SK-N-SH treated with all-trans-retinoic acid at 6 μM for 48 hours (cell line): Measurements from ENCODE around the gene BTBD17.

Experiments used
- ATAC-seq: fragments of 200-7000 bp; cut with Tn5 transposase; 3 replicates; pipeline ENCODE4 v1.9.1; 2020; ENCODE audit warnings: mild to moderate bottlenecking, moderate library complexity
- ARNTL ChIP-seq: fragments of 450-650 bp; formaldehyde crosslinking; IDR thresholded peaks from 2 replicates; pipeline ENCODE4 v1.5.0; 2020; ENCODE audit warnings: low read depth, mild to moderate bottlenecking, moderate library complexity, borderline replicate concordance
- BACH2 ChIP-seq: fragments of 250-450 bp; sonication (Bioruptor Pico); IDR thresholded peaks from 2 replicates; pipeline ENCODE4 v1.9.0; 2021; ENCODE audit warnings: mild to moderate bottlenecking, borderline replicate concordance
- CSDC2 ChIP-seq: fragments of 250-450 bp; sonication (Bioruptor Pico); IDR thresholded peaks from 2 replicates; pipeline ENCODE4 v1.5.0; 2020; ENCODE audit warnings: mild to moderate bottlenecking, moderate library complexity
- ESRRG ChIP-seq: fragments of 250-450 bp; sonication (Bioruptor Pico); IDR thresholded peaks from 2 replicates; pipeline ENCODE4 v1.6.1; 2021; ENCODE audit warnings: mild to moderate bottlenecking
- GLIS3 ChIP-seq: fragments of 250-450 bp; sonication (Bioruptor Pico); IDR thresholded peaks from 2 replicates; pipeline ENCODE4 v1.5.0; 2020; ENCODE audit warnings: mild to moderate bottlenecking, moderate library complexity
- ISL1 ChIP-seq: fragments of 250-450 bp; sonication (Bioruptor Pico); IDR thresholded peaks from 2 replicates; pipeline ENCODE4 v2.1.2; 2022; ENCODE audit warnings: mild to moderate bottlenecking, moderate library complexity
- PPARA ChIP-seq: fragments of 250-450 bp; sonication (Bioruptor Pico); IDR thresholded peaks from 2 replicates; pipeline ENCODE4 v1.5.0; 2020; ENCODE audit warnings: mild to moderate bottlenecking, borderline replicate concordance
- RARB ChIP-seq: fragments of 250-450 bp; sonication (Bioruptor Pico); IDR thresholded peaks from 2 replicates; pipeline ENCODE4 v1.8.0; 2021; ENCODE audit warnings: mild to moderate bottlenecking, moderate library complexity
- SNAI2 ChIP-seq: fragments of 250-450 bp; sonication (Bioruptor Pico); IDR thresholded peaks from 2 replicates; pipeline ENCODE4 v1.5.0; 2020; ENCODE audit warnings: mild to moderate bottlenecking, moderate library complexity
- TCF4 ChIP-seq: fragments of 250-450 bp; sonication (Bioruptor Pico); IDR thresholded peaks from 2 replicates; pipeline ENCODE4 v1.8.0; 2021; ENCODE audit warnings: mild to moderate bottlenecking, moderate library complexity, borderline replicate concordance
- TOX ChIP-seq: fragments of 250-450 bp; sonication (Bioruptor Pico); IDR thresholded peaks from 2 replicates; pipeline ENCODE4 v1.8.0; 2021; ENCODE audit warnings: mild to moderate bottlenecking, moderate library complexity, borderline replicate concordance
- ZC3H10 ChIP-seq: fragments of 250-450 bp; sonication (Bioruptor Pico); IDR thresholded peaks from 2 replicates; pipeline ENCODE4 v1.5.1; 2021; ENCODE audit warnings: mild to moderate bottlenecking, moderate library complexity
- ZNF565 ChIP-seq: fragments of 450-650 bp; formaldehyde crosslinking; conservative IDR thresholded peaks from 2 replicates; pipeline ENCODE4 v1.5.0; 2020; ENCODE audit warnings: low read depth, mild to moderate bottlenecking, moderate library complexity
- ZNF70 ChIP-seq: fragments of 450-650 bp; formaldehyde crosslinking; IDR thresholded peaks from 2 replicates; pipeline ENCODE4 v1.5.0; 2020; ENCODE audit warnings: mild to moderate bottlenecking, moderate library complexity
- ZNF8 ChIP-seq: fragments of 450-650 bp; formaldehyde crosslinking; IDR thresholded peaks from 2 replicates; pipeline ENCODE4 v1.5.0; 2020; ENCODE audit warnings: mild to moderate bottlenecking, moderate library complexity
- TF ChIP-seq, protein P1 (sequence below): fragments of 250-450 bp; sonication (Bioruptor Pico); IDR thresholded peaks from 2 replicates; pipeline ENCODE4 v1.5.0; 2020; ENCODE audit warnings: mild to moderate bottlenecking, moderate library complexity
- TF ChIP-seq, protein P2 (sequence below): fragments of 250-450 bp; sonication (Bioruptor Pico); IDR thresholded peaks from 2 replicates; pipeline ENCODE4 v1.8.0; 2021; ENCODE audit warnings: low read depth, mild to moderate bottlenecking, moderate library complexity, borderline replicate concordance
- TF ChIP-seq, protein P3 (sequence below): fragments of 250-450 bp; sonication (Bioruptor Pico); IDR thresholded peaks from 2 replicates; pipeline ENCODE4 v1.5.1; 2020; ENCODE audit warnings: low read depth, mild to moderate bottlenecking, moderate library complexity
- TF ChIP-seq, protein P4 (sequence below): fragments of 250-450 bp; sonication (Bioruptor Pico); IDR thresholded peaks from 2 replicates; pipeline ENCODE4 v1.5.1; 2021; ENCODE audit warnings: mild to moderate bottlenecking, moderate library complexity
- TF ChIP-seq, protein P5 (sequence below): fragments of 250-450 bp; sonication (Bioruptor Pico); IDR thresholded peaks from 2 replicates; pipeline ENCODE4 v1.8.0; 2020; ENCODE audit warnings: mild to moderate bottlenecking, moderate library complexity, borderline replicate concordance

Gene BTBD17

DNA sequence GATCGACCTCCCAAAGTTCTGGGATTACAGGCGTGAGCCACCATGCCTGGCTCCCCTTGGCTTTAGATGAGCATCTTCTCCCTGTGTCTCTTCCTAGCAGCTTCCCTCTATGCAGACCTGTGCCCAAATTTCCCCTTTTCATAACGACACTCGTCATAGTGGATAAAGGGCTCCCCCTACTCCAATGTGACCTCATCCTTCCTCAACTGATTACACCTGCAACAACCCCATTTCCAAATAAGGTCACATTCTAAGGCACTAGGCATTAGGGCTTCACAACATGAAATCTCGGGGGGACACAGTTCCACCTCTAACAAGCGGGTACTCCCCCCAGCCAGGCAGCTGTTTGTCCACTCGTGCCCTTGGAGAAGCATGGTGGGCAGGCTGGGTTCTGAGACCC, 25.4 kb downstream of the BTBD17 start:
- no peak for TF ChIP-seq ZNF8
- no peak for TF ChIP-seq BACH2 (CRISPR knock-in tag)
- TF ChIP-seq ESRRG (CRISPR knock-in tag): no peak
- TF ChIP-seq, protein P1, sequence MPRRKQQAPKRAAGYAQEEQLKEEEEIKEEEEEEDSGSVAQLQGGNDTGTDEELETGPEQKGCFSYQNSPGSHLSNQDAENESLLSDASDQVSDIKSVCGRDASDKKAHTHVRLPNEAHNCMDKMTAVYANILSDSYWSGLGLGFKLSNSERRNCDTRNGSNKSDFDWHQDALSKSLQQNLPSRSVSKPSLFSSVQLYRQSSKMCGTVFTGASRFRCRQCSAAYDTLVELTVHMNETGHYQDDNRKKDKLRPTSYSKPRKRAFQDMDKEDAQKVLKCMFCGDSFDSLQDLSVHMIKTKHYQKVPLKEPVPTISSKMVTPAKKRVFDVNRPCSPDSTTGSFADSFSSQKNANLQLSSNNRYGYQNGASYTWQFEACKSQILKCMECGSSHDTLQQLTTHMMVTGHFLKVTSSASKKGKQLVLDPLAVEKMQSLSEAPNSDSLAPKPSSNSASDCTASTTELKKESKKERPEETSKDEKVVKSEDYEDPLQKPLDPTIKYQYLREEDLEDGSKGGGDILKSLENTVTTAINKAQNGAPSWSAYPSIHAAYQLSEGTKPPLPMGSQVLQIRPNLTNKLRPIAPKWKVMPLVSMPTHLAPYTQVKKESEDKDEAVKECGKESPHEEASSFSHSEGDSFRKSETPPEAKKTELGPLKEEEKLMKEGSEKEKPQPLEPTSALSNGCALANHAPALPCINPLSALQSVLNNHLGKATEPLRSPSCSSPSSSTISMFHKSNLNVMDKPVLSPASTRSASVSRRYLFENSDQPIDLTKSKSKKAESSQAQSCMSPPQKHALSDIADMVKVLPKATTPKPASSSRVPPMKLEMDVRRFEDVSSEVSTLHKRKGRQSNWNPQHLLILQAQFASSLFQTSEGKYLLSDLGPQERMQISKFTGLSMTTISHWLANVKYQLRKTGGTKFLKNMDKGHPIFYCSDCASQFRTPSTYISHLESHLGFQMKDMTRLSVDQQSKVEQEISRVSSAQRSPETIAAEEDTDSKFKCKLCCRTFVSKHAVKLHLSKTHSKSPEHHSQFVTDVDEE: no peak
- TF ChIP-seq ZNF565: no peak
- TF ChIP-seq TOX (CRISPR knock-in tag): no peak
- TF ChIP-seq, protein P2, sequence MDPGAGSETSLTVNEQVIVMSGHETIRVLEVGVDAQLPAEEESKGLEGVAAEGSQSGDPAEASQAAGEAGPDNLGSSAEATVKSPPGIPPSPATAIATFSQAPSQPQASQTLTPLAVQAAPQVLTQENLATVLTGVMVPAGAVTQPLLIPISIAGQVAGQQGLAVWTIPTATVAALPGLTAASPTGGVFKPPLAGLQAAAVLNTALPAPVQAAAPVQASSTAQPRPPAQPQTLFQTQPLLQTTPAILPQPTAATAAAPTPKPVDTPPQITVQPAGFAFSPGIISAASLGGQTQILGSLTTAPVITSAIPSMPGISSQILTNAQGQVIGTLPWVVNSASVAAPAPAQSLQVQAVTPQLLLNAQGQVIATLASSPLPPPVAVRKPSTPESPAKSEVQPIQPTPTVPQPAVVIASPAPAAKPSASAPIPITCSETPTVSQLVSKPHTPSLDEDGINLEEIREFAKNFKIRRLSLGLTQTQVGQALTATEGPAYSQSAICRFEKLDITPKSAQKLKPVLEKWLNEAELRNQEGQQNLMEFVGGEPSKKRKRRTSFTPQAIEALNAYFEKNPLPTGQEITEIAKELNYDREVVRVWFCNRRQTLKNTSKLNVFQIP (CRISPR knock-in tag): no peak
- TF ChIP-seq ZC3H10 (CRISPR knock-in tag): no peak
- TF ChIP-seq, protein P3, sequence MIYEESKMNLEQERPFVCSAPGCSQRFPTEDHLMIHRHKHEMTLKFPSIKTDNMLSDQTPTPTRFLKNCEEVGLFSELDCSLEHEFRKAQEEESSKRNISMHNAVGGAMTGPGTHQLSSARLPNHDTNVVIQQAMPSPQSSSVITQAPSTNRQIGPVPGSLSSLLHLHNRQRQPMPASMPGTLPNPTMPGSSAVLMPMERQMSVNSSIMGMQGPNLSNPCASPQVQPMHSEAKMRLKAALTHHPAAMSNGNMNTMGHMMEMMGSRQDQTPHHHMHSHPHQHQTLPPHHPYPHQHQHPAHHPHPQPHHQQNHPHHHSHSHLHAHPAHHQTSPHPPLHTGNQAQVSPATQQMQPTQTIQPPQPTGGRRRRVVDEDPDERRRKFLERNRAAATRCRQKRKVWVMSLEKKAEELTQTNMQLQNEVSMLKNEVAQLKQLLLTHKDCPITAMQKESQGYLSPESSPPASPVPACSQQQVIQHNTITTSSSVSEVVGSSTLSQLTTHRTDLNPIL (CRISPR knock-in tag): no peak
- no peak for TF ChIP-seq CSDC2 (CRISPR knock-in tag)
- no peak for TF ChIP-seq GLIS3 (CRISPR knock-in tag)
- ATAC-seq: no peak

DNA sequence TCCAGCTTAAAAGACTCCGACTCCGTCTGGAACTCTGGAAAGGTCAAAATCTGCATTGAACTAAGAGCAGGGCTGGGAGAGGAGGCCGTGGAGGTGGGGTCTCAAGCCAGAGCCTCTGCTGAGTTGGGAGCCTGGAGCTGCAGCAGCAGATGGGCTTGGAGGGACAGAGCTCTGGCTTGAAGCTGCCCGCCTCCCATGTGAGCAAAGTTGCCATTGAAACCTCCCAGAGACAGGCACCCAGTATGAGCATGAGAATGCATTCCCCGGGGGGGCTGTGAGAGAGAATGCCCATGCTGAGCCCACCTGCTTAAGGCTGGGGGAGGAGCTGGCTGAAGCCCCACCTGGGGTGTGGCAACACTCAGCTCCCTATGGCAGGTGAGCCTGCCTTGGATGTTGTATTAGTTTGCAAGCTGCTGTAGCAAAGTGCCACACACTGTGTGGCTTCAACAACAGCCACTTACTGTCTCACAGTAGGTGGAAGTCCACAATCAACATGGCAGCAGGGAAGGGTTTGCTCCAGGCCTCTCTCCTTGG, 26.1 kb downstream of the BTBD17 start:
- TF ChIP-seq, protein P4, sequence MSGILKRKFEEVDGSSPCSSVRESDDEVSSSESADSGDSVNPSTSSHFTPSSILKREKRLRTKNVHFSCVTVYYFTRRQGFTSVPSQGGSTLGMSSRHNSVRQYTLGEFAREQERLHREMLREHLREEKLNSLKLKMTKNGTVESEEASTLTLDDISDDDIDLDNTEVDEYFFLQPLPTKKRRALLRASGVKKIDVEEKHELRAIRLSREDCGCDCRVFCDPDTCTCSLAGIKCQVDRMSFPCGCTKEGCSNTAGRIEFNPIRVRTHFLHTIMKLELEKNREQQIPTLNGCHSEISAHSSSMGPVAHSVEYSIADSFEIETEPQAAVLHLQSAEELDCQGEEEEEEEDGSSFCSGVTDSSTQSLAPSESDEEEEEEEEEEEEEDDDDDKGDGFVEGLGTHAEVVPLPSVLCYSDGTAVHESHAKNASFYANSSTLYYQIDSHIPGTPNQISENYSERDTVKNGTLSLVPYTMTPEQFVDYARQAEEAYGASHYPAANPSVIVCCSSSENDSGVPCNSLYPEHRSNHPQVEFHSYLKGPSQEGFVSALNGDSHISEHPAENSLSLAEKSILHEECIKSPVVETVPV: no peak
- no peak for TF ChIP-seq TCF4 (CRISPR knock-in tag)
- TF ChIP-seq, protein P2 (CRISPR knock-in tag): no peak
- TF ChIP-seq, all 23 proteins: peak for 0
- ATAC-seq: no peak

DNA sequence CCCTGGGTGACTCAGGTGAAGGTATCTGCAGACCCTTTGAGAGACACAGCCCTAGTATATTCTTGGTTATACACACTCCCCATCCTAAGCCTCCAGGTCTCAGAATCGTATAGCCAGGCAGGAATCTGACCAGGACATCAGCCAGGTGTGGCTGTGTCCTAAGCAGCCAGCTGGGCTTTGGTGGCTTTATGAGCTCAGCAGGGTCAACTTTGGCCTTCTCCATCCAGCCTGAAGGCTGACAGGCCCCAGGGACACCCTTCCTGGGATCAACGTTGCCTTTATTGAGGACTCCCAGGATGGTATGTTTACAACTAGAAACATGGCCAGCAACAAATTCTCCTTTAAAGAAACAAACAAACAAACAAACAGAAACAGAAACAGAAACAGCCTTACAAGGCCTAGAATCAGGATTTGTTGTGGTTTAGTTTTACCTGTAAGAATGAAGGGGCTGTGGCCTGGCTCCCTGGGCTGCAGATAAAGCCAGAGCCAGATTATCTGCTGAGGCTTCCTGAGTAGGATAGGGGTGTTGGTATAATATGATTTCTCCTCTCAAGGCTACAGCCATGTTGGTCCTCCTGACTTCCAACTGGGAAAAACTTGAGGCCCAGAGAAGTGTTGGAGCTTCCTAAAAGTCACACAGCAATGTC, 27.2 kb downstream of the BTBD17 start:
- TF ChIP-seq ZNF565 (no peak), PPARA (CRISPR knock-in tag) (no peak), ZNF8 (no peak), TCF4 (CRISPR knock-in tag) (no peak), BACH2 (CRISPR knock-in tag) (no peak), SNAI2 (CRISPR knock-in tag) (no peak), GLIS3 (CRISPR knock-in tag) (no peak), ZNF70 (CRISPR knock-in tag) (no peak), ISL1 (CRISPR knock-in tag) (no peak), RARB (CRISPR knock-in tag) (no peak), ARNTL (CRISPR knock-in tag) (no peak)
- TF ChIP-seq, protein P3 (CRISPR knock-in tag): no peak
- TF ChIP-seq, protein P5, sequence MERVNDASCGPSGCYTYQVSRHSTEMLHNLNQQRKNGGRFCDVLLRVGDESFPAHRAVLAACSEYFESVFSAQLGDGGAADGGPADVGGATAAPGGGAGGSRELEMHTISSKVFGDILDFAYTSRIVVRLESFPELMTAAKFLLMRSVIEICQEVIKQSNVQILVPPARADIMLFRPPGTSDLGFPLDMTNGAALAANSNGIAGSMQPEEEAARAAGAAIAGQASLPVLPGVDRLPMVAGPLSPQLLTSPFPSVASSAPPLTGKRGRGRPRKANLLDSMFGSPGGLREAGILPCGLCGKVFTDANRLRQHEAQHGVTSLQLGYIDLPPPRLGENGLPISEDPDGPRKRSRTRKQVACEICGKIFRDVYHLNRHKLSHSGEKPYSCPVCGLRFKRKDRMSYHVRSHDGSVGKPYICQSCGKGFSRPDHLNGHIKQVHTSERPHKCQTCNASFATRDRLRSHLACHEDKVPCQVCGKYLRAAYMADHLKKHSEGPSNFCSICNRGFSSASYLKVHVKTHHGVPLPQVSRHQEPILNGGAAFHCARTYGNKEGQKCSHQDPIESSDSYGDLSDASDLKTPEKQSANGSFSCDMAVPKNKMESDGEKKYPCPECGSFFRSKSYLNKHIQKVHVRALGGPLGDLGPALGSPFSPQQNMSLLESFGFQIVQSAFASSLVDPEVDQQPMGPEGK (CRISPR knock-in tag): no peak
- ATAC-seq: no peak
